Stromal cell of bone marrow (primary cell): ENCODE measurements around the gene TBRG4.
A peak's percentile ranks its signal among the peaks of the same experiment; 100 is the strongest.

Experiments
- DNase-seq: peaks from one replicate; pipeline ENCODE4 v3.0.0-alpha.2; 2012; ENCODE audit warnings: low read depth

TBRG4 gene

GRCh38 chr7:45073786-45074527 is 37.5 kb downstream of the TBRG4 start:
- DNase-seq = no peak

GRCh38 chr7:45073031-45073785 is 38.3 kb downstream of the TBRG4 start:
- no peak for DNase-seq

GRCh38 chr7:45072131-45073030 is 39.1 kb downstream of the TBRG4 start:
- DNase-seq = no peak

- DNase-seq = no peak
Measured at GRCh38 chr7:45071528-45071927, 40.0 kb downstream of the TBRG4 start.

GRCh38 chr7:45070254-45070642 is 41.2 kb downstream of the TBRG4 start:
- no peak for DNase-seq

GRCh38 chr7:45069444-45070253 is 41.8 kb downstream of the TBRG4 start:
- no peak for DNase-seq

- DNase-seq = no peak
Measured at GRCh38 chr7:45068236-45069023, 43.1 kb downstream of the TBRG4 start.

GRCh38 chr7:45067582-45067981 is 43.9 kb downstream of the TBRG4 start:
- DNase-seq = no peak

- no peak for DNase-seq
Measured at GRCh38 chr7:45066409-45066808, 45.1 kb downstream of the TBRG4 start.

- DNase-seq = no peak
Measured at GRCh38 chr7:45065031-45065995, 46.2 kb downstream of the TBRG4 start.

- DNase-seq = no peak
Measured at GRCh38 chr7:45064047-45064725, 47.3 kb downstream of the TBRG4 start.

GRCh38 chr7:45061806-45062425 is 49.6 kb downstream of the TBRG4 start:
- DNase-seq = no peak

GRCh38 chr7:45061352-45061751 is 50.1 kb downstream of the TBRG4 start:
- DNase-seq = no peak

- no peak for DNase-seq
Measured at GRCh38 chr7:45060295-45060694, 51.2 kb downstream of the TBRG4 start.

GRCh38 chr7:45057878-45058277 is 53.6 kb downstream of the TBRG4 start:
- no peak for DNase-seq

GRCh38 chr7:45055594-45056219 is 55.8 kb downstream of the TBRG4 start:
- DNase-seq = no peak

GRCh38 chr7:45055016-45055415 is 56.5 kb downstream of the TBRG4 start:
- DNase-seq = peak; percentile 25

GRCh38 chr7:45054442-45054841 is 57.1 kb downstream of the TBRG4 start:
- no peak for DNase-seq
